ENCODE measurements around the gene ELF5. TPM values are rescaled to one million over a fixed set of nuclear protein-coding genes. Genes with fewer than 3 reads are reported as not detected.
A peak's percentile ranks its signal among the peaks of the same experiment; 100 is the strongest.

Gene ELF5
- polyA plus RNA-seq, 6 donors from 2014 or later, result not detected

DNA sequence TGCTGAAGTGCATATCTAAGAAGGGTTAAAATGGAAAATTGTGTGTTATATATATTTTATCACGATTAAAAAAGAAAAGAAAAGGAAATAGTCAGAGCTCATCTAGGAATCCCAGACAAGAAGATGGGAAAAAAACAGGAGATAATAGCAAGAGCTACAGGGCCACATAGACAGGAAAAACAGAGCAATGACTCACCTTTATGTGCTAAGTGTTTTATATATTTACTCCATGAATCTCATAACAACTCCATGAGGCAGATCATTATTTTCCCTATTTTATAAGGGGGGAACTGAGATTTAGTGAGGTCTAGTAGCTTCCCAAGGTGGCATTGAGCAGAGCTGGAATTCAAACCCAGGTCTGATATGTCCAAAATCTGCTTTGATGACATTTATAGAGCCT, 18.1 kb upstream of the ELF5 start:
- Mint-ChIP-seq H3K4me3 (no peak overlapping the region), H3K27ac (no peak overlapping the region), H3K4me1 (peaks cover 0 to 6% (median under 1%) of the 10 kb centered on the region in 3 donors), H3K9me3 (peaks cover 6 to 21% (median 12%) of the 10 kb centered on the region in 7 donors), H3K36me3 (peaks cover 0 to 8% of the 10 kb centered on the region in 2 donors), H3K27me3 (peaks cover 21 to 41% (median 24%) of the 10 kb centered on the region in 3 donors)
- DNase-seq (no peak), ATAC-seq (ENCODE audit: low read depth in 2 of 2) (no peak)

DNA sequence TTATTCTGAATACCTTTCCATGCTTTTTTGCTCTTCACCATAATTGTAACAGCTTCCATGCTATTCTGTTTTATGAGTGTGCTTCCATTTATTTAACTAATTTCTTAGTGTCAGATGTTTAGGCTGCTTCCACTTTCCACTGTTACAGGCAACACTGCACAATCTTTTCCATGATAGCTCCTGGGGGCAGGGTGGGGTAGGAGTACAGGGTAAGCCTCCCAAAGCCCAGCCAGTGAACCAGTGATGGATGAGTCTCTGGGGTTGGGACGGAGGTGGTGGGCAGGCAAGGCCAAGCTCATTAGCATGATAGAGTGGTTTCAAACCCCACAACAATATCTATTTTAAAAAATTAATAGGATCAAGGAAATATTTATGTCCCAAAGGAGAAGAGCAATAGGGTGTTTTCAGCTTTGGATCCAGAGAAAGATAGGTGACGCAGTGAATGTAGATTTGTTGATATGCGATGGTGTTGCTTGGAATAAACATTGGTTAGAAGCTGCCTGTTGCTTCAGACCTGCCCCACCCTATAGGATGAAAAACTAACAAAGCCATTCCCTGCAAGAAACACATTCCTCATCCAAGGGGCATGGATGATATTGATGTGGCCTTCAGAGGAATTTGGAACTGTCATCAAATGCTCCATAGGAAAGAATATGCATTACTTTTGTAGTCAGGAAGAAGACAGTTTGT, 17.1 kb upstream of the ELF5 start:
- H3K27me3 Mint-ChIP-seq, result peaks cover 20 to 40% (median 30%) of the 10 kb centered on the region in 3 donors
- DNase-seq (no peak), ATAC-seq (ENCODE audit: low read depth in 2 of 2) (no peak)
- H3K4me1 Mint-ChIP-seq, result peaks cover 0 to 6% (median 6%) of the 10 kb centered on the region in 3 donors
- H3K36me3 Mint-ChIP-seq, result peaks cover 0 to 8% of the 10 kb centered on the region in 2 donors
- peaks cover 6 to 21% (median 12%) of the 10 kb centered on the region in 7 donors for H3K9me3 Mint-ChIP-seq
- no peak overlapping the region for H3K27ac Mint-ChIP-seq
- H3K4me3 Mint-ChIP-seq, result no peak overlapping the region

DNA sequence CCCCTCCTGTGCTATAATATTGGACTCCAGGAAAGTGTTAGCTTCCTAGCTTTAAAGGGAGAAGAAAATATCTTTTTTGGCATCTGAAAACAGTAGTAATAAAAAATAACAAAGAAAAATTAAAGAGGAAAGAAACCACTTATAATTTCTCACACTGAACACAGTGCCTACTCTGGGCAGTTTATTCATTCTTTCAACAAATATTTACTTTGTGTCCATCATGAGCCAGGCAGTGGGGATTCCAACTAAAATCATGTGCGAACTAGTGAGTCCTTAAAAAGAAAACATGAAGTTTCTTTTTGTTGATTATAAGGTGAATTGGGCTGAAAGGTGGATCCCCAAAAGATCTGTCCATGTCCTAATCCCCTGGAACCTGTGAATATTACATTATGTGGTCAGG, 16.0 kb upstream of the ELF5 start:
- Mint-ChIP-seq H3K27ac (no peak overlapping the region), H3K27me3 (peaks cover 17 to 34% (median 27%) of the 10 kb centered on the region in 3 donors), H3K36me3 (peaks cover 0 to 4% of the 10 kb centered on the region in 2 donors), H3K9me3 (peaks cover 3 to 12% (median 8%) of the 10 kb centered on the region in 7 donors), H3K4me3 (no peak overlapping the region), H3K4me1 (peaks cover 0 to 6% (median 6%) of the 10 kb centered on the region in 3 donors)
- ATAC-seq (ENCODE audit: low read depth in 2 of 2), result no peak
- DNase-seq, result no peak

DNA sequence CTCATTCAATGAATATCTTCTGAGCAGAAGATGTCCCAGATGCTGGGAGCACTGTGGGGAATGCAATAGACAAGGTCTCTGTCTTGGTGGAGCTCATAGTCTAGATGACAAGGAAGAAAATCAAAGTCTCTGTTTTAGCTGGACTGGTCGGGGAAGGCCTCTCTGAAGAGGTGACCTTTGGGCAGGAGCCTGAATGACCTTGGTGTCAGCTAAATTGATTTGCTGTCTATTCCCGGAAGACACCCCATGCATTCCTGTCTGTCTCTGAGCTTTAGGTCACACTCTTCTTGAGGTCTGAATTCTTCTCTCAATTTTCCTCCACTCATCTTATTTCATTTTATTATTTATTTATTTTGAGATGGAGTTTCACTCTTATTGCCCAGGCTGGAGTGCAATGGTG, 14.5 kb upstream of the ELF5 start:
- no peaks in the 10 kb centered on the region for H3K36me3 Mint-ChIP-seq
- ATAC-seq (ENCODE audit: low read depth in 2 of 2), result no peak
- H3K27me3 Mint-ChIP-seq, result peaks cover 8 to 34% (median 24%) of the 10 kb centered on the region in 3 donors
- H3K4me1 Mint-ChIP-seq, result peaks cover 0 to 6% (median 6%) of the 10 kb centered on the region in 3 donors
- no peak overlapping the region for H3K4me3 Mint-ChIP-seq
- peaks cover 0 to 2% (median 0%) of the 10 kb centered on the region in 7 donors for H3K9me3 Mint-ChIP-seq
- H3K27ac Mint-ChIP-seq, result no peak overlapping the region
- DNase-seq, result no peak

DNA sequence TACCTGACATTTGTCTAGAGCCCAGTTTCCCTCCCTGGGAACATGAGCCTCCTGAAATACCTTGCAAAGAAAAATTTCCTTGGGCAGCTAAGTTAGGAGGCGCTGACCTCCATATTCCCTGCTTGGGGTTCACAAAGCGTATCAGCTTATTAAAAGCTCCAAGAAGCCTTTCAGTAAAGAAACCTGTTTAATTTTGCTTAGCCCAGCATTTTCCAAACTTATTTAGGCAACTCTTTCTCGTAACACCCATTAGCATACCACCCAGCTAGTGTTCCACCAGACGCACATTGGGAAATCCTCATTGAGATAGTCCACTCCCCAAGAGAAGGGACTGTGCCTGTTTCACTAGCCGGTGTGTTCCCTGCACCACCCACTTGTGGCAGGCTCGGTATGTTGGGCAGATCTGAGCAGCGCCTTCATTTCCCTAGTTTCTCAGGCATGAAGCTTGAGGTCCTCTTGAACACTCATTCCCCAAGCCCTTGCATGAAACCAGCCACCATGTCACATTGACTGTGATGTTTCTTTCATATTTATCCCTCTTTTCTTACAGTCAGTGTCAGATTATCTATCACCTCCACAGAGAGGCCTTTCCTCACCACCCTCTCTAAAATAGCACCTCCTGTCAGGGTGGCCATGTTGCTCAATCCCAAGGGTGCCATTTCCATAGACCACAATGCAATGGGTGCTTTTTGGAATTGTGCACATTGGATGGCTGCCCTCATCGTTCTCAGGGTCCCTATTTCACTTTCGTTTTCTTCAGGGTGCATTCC, 12.5 kb upstream of the ELF5 start:
- peak overlapping the region in 1 of 8 donors; percentile 6 for H3K4me3 Mint-ChIP-seq
- peaks cover 4 to 28% (median 24%) of the 10 kb centered on the region in 3 donors for H3K27me3 Mint-ChIP-seq
- peaks cover 0 to 6% (median 6%) of the 10 kb centered on the region in 3 donors for H3K4me1 Mint-ChIP-seq
- no peaks in the 10 kb centered on the region for H3K9me3 Mint-ChIP-seq
- no peak for DNase-seq
- H3K36me3 Mint-ChIP-seq, result no peaks in the 10 kb centered on the region
- no peak overlapping the region for H3K27ac Mint-ChIP-seq
- ATAC-seq (ENCODE audit: low read depth in 2 of 2), result no peak

DNA sequence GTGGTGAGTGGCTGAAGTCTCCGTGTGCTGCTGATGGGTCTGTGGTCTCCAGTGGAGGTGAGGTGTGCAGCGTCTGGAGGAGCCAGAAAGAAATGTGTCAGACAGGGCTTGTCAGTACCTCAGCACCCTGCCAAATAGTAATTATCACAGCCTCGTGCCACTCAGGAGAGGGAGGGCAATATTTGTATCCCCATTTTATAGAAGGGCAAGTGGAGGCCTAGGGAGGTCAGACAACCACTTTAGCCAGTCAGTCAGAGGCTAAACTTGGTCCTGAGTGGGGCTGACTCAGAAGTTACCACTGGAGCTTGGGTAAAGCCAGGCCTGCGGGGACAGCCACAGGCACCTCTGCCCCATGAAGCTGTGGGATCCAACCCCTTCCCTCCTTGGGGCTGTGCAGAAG, 11.5 kb upstream of the ELF5 start:
- H3K27ac Mint-ChIP-seq, result peak overlapping the region in 1 of 6 donors; percentile 57
- H3K27me3 Mint-ChIP-seq, result peaks cover 9 to 18% (median 18%) of the 10 kb centered on the region in 3 donors
- DNase-seq, result no peak
- no peaks in the 10 kb centered on the region for H3K36me3 Mint-ChIP-seq
- ATAC-seq (ENCODE audit: low read depth in 2 of 2), result no peak
- H3K4me3 Mint-ChIP-seq, result no peak overlapping the region
- no peaks in the 10 kb centered on the region for H3K9me3 Mint-ChIP-seq
- H3K4me1 Mint-ChIP-seq, result peaks cover 0 to 6% (median 6%) of the 10 kb centered on the region in 3 donors

DNA sequence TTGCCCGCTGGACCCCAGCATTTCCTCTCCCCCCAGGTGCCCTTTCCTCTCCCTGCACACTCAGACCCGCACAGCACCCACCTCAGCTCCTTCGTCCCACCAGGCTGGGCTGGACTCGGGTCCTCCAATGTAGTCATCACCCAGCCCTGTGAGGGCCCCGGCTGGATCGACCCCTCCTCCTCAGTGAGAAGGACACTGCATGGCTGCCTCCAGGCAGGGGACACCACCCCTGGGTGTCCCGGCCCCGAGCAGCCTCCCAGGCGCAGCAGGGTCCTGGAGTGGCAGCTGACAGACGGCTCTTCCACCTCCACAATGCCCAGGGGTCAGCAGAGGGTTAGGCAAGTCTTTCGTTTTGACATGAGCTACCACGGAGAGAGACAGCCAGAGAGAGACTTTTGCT, 11.1 kb upstream of the ELF5 start:
- ATAC-seq (ENCODE audit: low read depth in 2 of 2), result no peak
- no peaks in the 10 kb centered on the region for H3K9me3 Mint-ChIP-seq
- peaks cover 5 to 14% (median 14%) of the 10 kb centered on the region in 3 donors for H3K27me3 Mint-ChIP-seq

DNA sequence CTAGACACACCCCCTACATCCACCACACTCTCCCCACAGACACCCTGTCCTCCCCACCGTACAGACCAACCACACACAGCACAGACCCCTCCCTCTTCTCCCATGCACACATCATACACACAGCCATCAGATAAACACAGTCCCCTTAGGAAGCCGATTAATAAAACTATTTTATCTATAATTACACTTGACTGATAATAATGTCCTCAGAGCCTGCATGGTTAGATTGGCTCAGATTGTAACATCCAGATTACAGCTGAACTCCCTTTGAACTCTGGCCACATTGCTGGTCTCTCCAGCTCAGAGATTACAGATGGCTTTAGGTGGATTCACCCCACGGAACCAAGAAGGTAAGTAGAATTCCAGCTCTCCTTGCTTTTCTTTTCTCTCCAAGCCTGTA, 9.5 kb upstream of the ELF5 start:
- H3K4me3 Mint-ChIP-seq, result no peak overlapping the region
- H3K27ac Mint-ChIP-seq, result no peak overlapping the region
- peaks cover 0 to 17% (median 5%) of the 10 kb centered on the region in 3 donors for H3K27me3 Mint-ChIP-seq
- H3K36me3 Mint-ChIP-seq, result no peaks in the 10 kb centered on the region
- H3K4me1 Mint-ChIP-seq, result peaks cover 0 to 6% (median 0%) of the 10 kb centered on the region in 3 donors
- DNase-seq, result no peak
- no peak for ATAC-seq (ENCODE audit: low read depth in 2 of 2)
- H3K9me3 Mint-ChIP-seq, result no peaks in the 10 kb centered on the region

More for the DNA sequence above, 11.1 kb upstream of the ELF5 start:
- H3K36me3 Mint-ChIP-seq, result no peaks in the 10 kb centered on the region
- no peak for DNase-seq
- H3K27ac Mint-ChIP-seq, result peak overlapping the region in 1 of 6 donors; percentile 57
- H3K4me1 Mint-ChIP-seq, result peaks cover 0 to 6% (median 6%) of the 10 kb centered on the region in 3 donors
- no peak overlapping the region for H3K4me3 Mint-ChIP-seq

DNA sequence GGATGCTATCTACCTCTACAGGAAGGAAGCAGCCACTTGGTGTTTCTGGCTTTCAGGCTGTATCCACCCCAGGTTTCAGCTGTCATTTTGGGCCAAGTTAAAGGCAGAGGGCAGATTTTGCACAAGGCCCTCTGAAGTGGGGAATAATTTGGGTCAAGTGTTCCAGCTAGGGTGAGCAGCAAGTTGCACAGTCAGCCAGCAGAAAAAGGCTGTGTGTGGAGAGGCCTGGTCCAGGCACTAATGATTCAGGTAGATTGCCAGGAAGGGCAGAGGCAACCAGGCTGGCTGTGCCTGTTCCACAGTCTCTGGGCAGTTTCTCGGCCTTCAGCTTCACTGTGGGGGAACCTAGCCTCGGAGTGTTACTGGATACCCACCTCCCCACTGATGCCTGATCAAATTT, 8.6 kb upstream of the ELF5 start:
- Mint-ChIP-seq H3K36me3 (no peaks in the 10 kb centered on the region), H3K4me1 (peaks cover 0 to 6% (median 0%) of the 10 kb centered on the region in 3 donors), H3K9me3 (no peaks in the 10 kb centered on the region), H3K4me3 (no peak overlapping the region), H3K27ac (no peak overlapping the region), H3K27me3 (peaks cover 0 to 17% (median 5%) of the 10 kb centered on the region in 3 donors)
- ATAC-seq (ENCODE audit: low read depth in 2 of 2), result no peak
- no peak for DNase-seq

DNA sequence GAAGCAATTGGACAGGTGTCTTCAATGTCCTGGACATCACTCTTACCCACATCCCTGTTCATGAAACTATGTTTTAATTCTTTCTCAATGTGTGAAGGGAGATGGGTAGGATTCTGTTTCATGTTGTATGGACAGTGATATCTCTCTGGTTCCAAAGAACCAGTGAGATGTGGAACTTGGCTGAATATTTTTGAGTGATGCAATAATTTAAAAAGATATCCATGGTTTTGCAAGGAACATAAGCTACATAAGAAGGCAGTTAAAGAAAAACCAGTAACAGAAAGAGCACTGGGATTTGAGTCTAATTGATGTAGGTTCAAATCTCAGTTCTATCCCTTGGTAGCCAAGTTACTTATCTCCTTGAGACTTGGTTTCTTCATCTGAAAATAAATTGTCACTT, 7.7 kb upstream of the ELF5 start:
- DNase-seq (no peak), ATAC-seq (ENCODE audit: low read depth in 2 of 2) (no peak)
- Mint-ChIP-seq H3K4me1 (peaks cover 0 to 2% (median 0%) of the 10 kb centered on the region in 3 donors), H3K36me3 (no peaks in the 10 kb centered on the region), H3K4me3 (no peak overlapping the region), H3K27ac (no peak overlapping the region), H3K27me3 (peaks cover 0 to 14% (median 5%) of the 10 kb centered on the region in 3 donors), H3K9me3 (no peaks in the 10 kb centered on the region)

DNA sequence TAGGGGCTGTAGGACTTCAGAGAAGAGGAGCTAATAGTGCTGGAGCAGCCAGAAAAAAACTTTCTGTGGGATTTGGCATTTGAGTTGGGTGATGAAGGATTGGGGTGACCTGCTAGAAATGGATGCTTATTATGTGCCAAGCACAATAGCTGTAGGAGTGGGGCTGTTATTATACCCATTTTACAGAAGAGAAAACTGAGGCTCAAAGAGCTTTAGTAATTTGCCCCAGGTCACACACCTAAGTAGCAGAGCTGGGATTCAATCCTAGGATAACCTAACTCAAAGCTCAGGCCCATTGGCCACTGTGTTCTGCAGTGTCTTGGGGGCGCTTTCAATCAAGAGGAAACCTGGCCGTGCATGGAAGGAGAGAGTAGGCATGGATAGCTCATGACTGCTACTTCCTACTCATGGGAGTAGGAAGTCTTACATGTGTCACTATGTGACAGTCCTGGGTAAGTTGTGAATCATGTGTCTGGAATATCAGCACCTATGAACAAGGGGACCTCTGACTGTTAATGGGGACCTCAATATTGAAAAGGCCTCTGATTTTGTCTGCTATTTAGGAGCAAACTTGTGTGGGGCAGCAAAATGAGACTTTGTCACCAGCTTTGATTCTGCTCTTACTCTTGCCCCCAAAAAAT, 6.1 kb upstream of the ELF5 start:
- ATAC-seq (ENCODE audit: low read depth in 2 of 2), result no peak
- Mint-ChIP-seq H3K4me3 (no peak overlapping the region), H3K27me3 (peaks cover 5 to 11% (median 8%) of the 10 kb centered on the region in 3 donors), H3K9me3 (no peaks in the 10 kb centered on the region), H3K4me1 (no peaks in the 10 kb centered on the region), H3K36me3 (no peaks in the 10 kb centered on the region), H3K27ac (no peak overlapping the region)
- no peak for DNase-seq

DNA sequence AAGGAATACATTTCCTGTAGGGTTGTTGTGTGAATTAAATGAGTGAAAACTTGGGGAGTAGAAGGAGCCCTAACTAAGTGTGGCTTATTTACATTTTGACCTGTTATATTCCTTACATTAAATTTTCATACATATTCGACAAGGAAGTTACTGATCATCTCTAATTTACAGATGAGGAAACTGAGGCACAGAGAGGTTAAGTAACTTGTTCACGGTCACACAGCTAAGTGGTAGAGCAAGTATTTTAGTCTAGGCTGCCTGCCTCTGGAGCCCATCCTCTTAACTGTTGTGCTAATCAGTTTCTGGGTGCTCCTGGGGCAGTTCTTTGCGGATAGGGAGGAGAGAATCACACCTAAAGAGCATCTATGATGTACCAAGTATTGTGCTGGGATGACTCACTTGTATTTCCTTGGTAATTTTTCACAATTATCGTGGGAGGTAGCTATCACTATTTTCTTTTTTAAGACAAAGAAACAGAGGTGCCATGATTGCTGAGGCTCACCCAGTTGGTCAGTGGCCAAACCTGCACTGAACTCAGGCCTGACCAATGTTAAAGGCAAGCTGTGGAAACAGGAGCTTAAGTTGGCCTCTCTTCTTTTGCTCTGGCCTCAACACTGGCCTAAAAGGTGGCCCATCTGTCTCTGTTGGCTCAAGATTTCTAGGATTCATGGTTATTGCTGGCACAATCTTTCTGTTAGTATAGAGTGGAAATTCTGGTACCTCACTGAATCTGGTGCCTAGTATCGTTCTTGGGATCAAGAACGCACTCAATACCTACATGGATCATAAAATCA, 2.9 kb upstream of the ELF5 start:
- no peak overlapping the region for H3K27ac Mint-ChIP-seq
- no peaks in the 10 kb centered on the region for H3K36me3 Mint-ChIP-seq

DNA sequence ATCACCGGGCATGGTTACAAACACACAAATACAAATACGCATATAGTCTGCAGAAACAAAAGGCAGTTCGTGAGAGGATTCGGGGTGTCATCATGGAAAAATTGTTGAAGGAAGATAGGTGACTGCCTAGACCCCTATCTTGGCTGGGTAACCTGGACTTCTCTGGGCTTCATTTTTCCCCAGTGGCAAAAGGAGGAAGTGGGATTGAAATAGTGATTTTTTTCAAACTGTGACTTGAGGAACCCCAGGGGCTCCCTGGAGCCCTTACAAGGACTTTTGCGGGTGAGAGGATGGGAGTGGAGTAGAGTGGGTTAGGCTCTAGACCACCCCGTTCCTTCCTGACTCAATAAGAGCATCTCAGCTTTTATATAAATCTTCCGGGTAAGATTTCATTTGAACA, 1.0 kb upstream of the ELF5 start:
- no peak overlapping the region for H3K27ac Mint-ChIP-seq

More for the DNA sequence above, 2.9 kb upstream of the ELF5 start:
- ATAC-seq (ENCODE audit: low read depth in 2 of 2), result no peak
- Mint-ChIP-seq H3K4me3 (no peak overlapping the region), H3K4me1 (no peaks in the 10 kb centered on the region), H3K9me3 (no peaks in the 10 kb centered on the region), H3K27me3 (peaks cover 5 to 11% (median 8%) of the 10 kb centered on the region in 3 donors)
- DNase-seq, result no peak

More for the DNA sequence above, 1.0 kb upstream of the ELF5 start:
- ATAC-seq (ENCODE audit: low read depth in 2 of 2), result no peak
- H3K27me3 Mint-ChIP-seq, result peaks cover 0 to 11% (median 8%) of the 10 kb centered on the region in 3 donors
- no peak overlapping the region for H3K4me3 Mint-ChIP-seq
- no peak for DNase-seq
- no peaks in the 10 kb centered on the region for H3K4me1 Mint-ChIP-seq
- H3K9me3 Mint-ChIP-seq, result no peaks in the 10 kb centered on the region
- H3K36me3 Mint-ChIP-seq, result no peaks in the 10 kb centered on the region

All from naive B cell (primary cell).